ENCODE results near the gene RBM19.
A peak's percentile ranks its signal among the peaks of the same experiment; 100 is the strongest.
"Not testable (repeated sequence)": the region's sequence is repeated elsewhere in the genome, so short reads cannot be mapped to it uniquely, and the experiment has no call there.

RBM19 gene

DNA sequence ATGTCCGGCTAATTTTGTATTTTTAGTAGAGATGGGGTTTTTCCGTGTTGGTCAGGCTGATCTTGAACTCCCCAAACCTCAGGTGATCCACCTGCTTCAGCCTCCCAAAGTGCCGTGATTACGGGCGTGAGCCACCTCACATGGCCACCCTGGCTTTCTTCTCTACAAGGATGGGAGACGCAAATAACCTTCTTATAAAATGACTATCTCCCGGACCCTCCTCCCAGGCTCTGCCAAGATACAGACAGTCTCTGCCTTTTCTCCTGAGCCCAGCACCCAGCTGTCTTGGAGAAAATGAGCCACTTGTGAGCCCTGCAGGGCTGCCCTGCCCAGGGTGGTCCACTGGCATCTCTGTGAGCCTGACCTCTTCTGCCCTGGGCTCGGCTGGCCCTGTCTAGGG is 34.7 kb upstream of the RBM19 start:
- Histone ChIP-seq H3K27me3 (ENCODE audit: insufficient read depth, low read depth, severe bottlenecking) (peaks cover 90% of the 10 kb centered on the region), H3K27ac (no peak overlapping the region), H3K9me3 (ENCODE audit: severe bottlenecking) (no peaks in the 10 kb centered on the region), H3K4me3 (ENCODE audit: low read depth, low read length) (no peak overlapping the region), H3K36me3 (no peaks in the 10 kb centered on the region)
- DNase-seq = no peak
- TF ChIP-seq, protein P1, sequence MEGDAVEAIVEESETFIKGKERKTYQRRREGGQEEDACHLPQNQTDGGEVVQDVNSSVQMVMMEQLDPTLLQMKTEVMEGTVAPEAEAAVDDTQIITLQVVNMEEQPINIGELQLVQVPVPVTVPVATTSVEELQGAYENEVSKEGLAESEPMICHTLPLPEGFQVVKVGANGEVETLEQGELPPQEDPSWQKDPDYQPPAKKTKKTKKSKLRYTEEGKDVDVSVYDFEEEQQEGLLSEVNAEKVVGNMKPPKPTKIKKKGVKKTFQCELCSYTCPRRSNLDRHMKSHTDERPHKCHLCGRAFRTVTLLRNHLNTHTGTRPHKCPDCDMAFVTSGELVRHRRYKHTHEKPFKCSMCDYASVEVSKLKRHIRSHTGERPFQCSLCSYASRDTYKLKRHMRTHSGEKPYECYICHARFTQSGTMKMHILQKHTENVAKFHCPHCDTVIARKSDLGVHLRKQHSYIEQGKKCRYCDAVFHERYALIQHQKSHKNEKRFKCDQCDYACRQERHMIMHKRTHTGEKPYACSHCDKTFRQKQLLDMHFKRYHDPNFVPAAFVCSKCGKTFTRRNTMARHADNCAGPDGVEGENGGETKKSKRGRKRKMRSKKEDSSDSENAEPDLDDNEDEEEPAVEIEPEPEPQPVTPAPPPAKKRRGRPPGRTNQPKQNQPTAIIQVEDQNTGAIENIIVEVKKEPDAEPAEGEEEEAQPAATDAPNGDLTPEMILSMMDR (IDR thresholded peaks at IDR 0.05; ENCODE audit: low read depth, low read length) = no peak

- H3K27ac ChIP-seq; H3K9me3 ChIP-seq (ENCODE audit: severe bottlenecking); H3K36me3 ChIP-seq; DNase-seq; H3K4me3 ChIP-seq (ENCODE audit: low read depth, low read length): not testable (repeated sequence)
- H3K27me3 ChIP-seq (ENCODE audit: insufficient read depth, low read depth, severe bottlenecking) = peaks cover 89% of the 10 kb centered on the region
Observed at GRCh38 chr12:114000261-114000660, 34.1 kb upstream of the RBM19 start.

DNA sequence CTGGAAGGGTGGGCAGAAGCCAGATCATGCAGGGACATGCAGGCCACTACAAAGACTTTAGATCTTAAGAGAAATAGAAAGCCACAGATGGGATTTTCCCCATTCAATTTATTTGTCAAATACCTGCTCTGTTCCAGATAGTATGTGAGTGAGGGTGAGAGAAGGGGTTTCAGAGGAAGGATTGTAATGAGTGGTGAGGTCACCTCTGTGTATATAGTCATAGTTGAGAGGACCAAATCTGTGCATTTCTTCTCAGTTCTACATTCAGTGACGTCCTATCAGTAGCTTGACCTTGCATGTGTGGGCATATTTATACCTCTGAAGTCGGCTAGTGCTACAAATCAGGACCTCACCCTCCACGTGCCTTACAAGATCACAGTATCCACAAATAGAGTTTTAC is 31.2 kb upstream of the RBM19 start:
- TF ChIP-seq, protein P1 (IDR thresholded peaks at IDR 0.05; ENCODE audit: low read depth, low read length) = no peak
- no peaks in the 10 kb centered on the region for H3K9me3 ChIP-seq (ENCODE audit: severe bottlenecking)
- no peaks in the 10 kb centered on the region for H3K36me3 ChIP-seq
- H3K27me3 ChIP-seq (ENCODE audit: insufficient read depth, low read depth, severe bottlenecking) = peaks cover 84% of the 10 kb centered on the region
- H3K27ac ChIP-seq = no peak overlapping the region
- no peak overlapping the region for H3K4me3 ChIP-seq (ENCODE audit: low read depth, low read length)
- no peak for DNase-seq

DNA sequence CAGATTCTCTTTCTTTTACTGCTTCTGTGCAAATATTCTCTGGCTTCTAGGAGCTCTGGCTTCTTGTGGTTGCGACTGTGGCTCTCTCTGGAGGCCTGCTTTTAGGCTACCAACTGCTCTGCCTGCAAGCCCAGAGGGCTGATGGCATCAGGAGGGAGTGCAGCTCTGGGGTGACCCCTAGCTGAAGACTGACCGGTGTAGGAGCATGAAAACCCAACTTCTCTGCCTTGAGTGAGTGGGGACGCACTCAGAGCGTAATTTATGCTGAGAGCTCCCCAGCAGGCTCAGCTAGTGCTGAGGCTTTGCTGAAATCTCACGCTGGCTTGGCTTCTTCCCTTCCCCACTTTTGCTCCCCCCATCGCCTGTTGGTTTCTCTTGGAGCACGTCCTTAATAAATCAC is 29.9 kb upstream of the RBM19 start:
- no peak overlapping the region for H3K4me3 ChIP-seq (ENCODE audit: low read depth, low read length)
- no peaks in the 10 kb centered on the region for H3K36me3 ChIP-seq
- H3K27ac ChIP-seq = no peak overlapping the region
- TF ChIP-seq, protein P1 (IDR thresholded peaks at IDR 0.05; ENCODE audit: low read depth, low read length) = peak; percentile 21; the same call in 1 of the 2 replicates
- H3K27me3 ChIP-seq (ENCODE audit: insufficient read depth, low read depth, severe bottlenecking) = peaks cover 83% of the 10 kb centered on the region
- DNase-seq = no peak
- H3K9me3 ChIP-seq (ENCODE audit: severe bottlenecking) = no peaks in the 10 kb centered on the region

GRCh38 chr12:113994051-113994450 is 27.9 kb upstream of the RBM19 start:
- H3K4me3 ChIP-seq (ENCODE audit: low read depth, low read length) = no peak overlapping the region
- TF ChIP-seq, protein P1 (IDR thresholded peaks at IDR 0.05; ENCODE audit: low read depth, low read length) = no peak
- no peaks in the 10 kb centered on the region for H3K9me3 ChIP-seq (ENCODE audit: severe bottlenecking)
- H3K27ac ChIP-seq = no peak overlapping the region
- no peaks in the 10 kb centered on the region for H3K36me3 ChIP-seq
- DNase-seq = no peak
- H3K27me3 ChIP-seq (ENCODE audit: insufficient read depth, low read depth, severe bottlenecking) = peaks cover 75% of the 10 kb centered on the region

GRCh38 chr12:113992751-113993150 is 26.6 kb upstream of the RBM19 start:
- not testable (repeated sequence) for H3K9me3 ChIP-seq (ENCODE audit: severe bottlenecking); H3K36me3 ChIP-seq; H3K4me3 ChIP-seq (ENCODE audit: low read depth, low read length); H3K27ac ChIP-seq; DNase-seq
- H3K27me3 ChIP-seq (ENCODE audit: insufficient read depth, low read depth, severe bottlenecking) = peaks cover 73% of the 10 kb centered on the region

GRCh38 chr12:113991224-113992044 is 25.3 kb upstream of the RBM19 start:
- no peak for DNase-seq
- Histone ChIP-seq H3K27ac (no peak overlapping the region), H3K27me3 (ENCODE audit: insufficient read depth, low read depth, severe bottlenecking) (peaks cover 74% of the 10 kb centered on the region), H3K9me3 (ENCODE audit: severe bottlenecking) (no peaks in the 10 kb centered on the region), H3K36me3 (no peaks in the 10 kb centered on the region), H3K4me3 (ENCODE audit: low read depth, low read length) (no peak overlapping the region)
- TF ChIP-seq, protein P1 (IDR thresholded peaks at IDR 0.05; ENCODE audit: low read depth, low read length) = no peak
